Measurements from ENCODE around the gene PRRT4.

- TF ChIP-seq CTCF (CRISPR knock-in tag; IDR thresholded peaks at IDR 0.05) (no peak), POLR2A (IDR thresholded peaks at IDR 0.05; ENCODE audit: insufficient read depth in 1 of 2, low read depth in 2 of 2, low read length in 2 of 2) (no peak), SMARCE1 (IDR thresholded peaks at IDR 0.05; ENCODE audit: borderline replicate concordance) (no peak), REPIN1 (CRISPR knock-in tag; IDR thresholded peaks at IDR 0.05; ENCODE audit: borderline replicate concordance, low read depth) (no peak), KDM5A (IDR thresholded peaks at IDR 0.05; ENCODE audit: borderline replicate concordance, low read length) (no peak), ZNF766 (CRISPR knock-in tag; IDR thresholded peaks at IDR 0.05; ENCODE audit: borderline replicate concordance) (no peak), TAF1 (CRISPR knock-in tag; IDR thresholded peaks at IDR 0.05) (no peak), RBM39 (IDR thresholded peaks at IDR 0.05; ENCODE audit: low read depth, low read length, poor library complexity, severe bottlenecking) (no peak), FOSL2 (CRISPR knock-in tag; IDR thresholded peaks at IDR 0.05) (no peak), SAP130 (CRISPR knock-in tag; IDR thresholded peaks at IDR 0.05; ENCODE audit: low read depth) (no peak), SIN3A (IDR thresholded peaks at IDR 0.05; ENCODE audit: borderline replicate concordance, low read depth, low read length) (no peak), ZNF232 (CRISPR knock-in tag; IDR thresholded peaks at IDR 0.05; ENCODE audit: borderline replicate concordance) (no peak), CREM (IDR thresholded peaks at IDR 0.05) (no peak), CREM (CRISPR knock-in tag; IDR thresholded peaks at IDR 0.05) (no peak)
Observed at GRCh38 chr7:128353610-128354009, 7.9 kb downstream of the PRRT4 start.

Measured in HepG2 (cell line).